HepG2 (cell line): ENCODE data around the gene TRIM27. TPM values are rescaled to one million over a fixed set of nuclear protein-coding genes. Genes with fewer than 3 reads are reported as not detected.

ENCODE experiments used
- ARNT ChIP-seq: fragments of 450-650 bp; IDR thresholded peaks from 2 replicates; pipeline ENCODE4 v1.6.1; 2017
- DNMT3B ChIP-seq: conservative IDR thresholded peaks from 2 replicates; pipeline ENCODE4 v1.6.1; 2016; ENCODE audit warnings: missing biosample characterization, control low read depth
- HNF4G ChIP-seq, 2 experiments: sonication (generic) in 1 of 2; formaldehyde crosslinking in 1 of 2; IDR thresholded peaks; 2 replicates each; pipeline versions ENCODE4 v1.4.0 to v1.6.1; 2011 to 2020; ENCODE audit warnings: borderline replicate concordance in 2 of 2, low read depth in 2 of 2, mild to moderate bottlenecking in 2 of 2, low read length in 1 of 2, missing genetic modification reagents in 1 of 2, moderate library complexity in 1 of 2
- HOXA3 ChIP-seq: sonication (generic); formaldehyde crosslinking; IDR thresholded peaks from 2 replicates; pipeline ENCODE4 v1.5.0; 2020; ENCODE audit warnings: missing genetic modification reagents
- KDM1A ChIP-seq: IDR thresholded peaks from 2 replicates; pipeline ENCODE4 v1.6.1; 2016; ENCODE audit warnings: missing compliant biosample characterization
- MIER3 ChIP-seq: IDR thresholded peaks from 2 replicates; pipeline ENCODE4 v1.6.1; 2016; ENCODE audit warnings: missing compliant biosample characterization, borderline replicate concordance
- MIXL1 ChIP-seq: IDR thresholded peaks from 2 replicates; pipeline ENCODE4 v1.6.1; 2016
- MTA3 ChIP-seq: sonication (generic); formaldehyde crosslinking; IDR thresholded peaks from 2 replicates; pipeline ENCODE4 v1.4.0; 2020; ENCODE audit warnings: missing genetic modification reagents
- MZF1 ChIP-seq: sonication (generic); formaldehyde crosslinking; IDR thresholded peaks from 2 replicates; pipeline ENCODE4 v1.8.1; 2023; ENCODE audit warnings: mild to moderate bottlenecking, missing genetic modification reagents, borderline replicate concordance
- NFIC ChIP-seq: IDR thresholded peaks from 2 replicates; pipeline ENCODE4 v1.6.1; 2012; ENCODE audit warnings: mild to moderate bottlenecking, low read length, inconsistent platforms
- REL ChIP-seq: sonication (generic); formaldehyde crosslinking; conservative IDR thresholded peaks from 2 replicates; pipeline ENCODE4 v1.8.0; 2022; ENCODE audit warnings: mild to moderate bottlenecking, missing genetic modification reagents, moderate library complexity
- RXRB ChIP-seq: IDR thresholded peaks from 2 replicates; pipeline ENCODE4 v1.6.1; 2016; ENCODE audit warnings: borderline replicate concordance, missing genetic modification reagents, missing compliant biosample characterization
- SAP130 ChIP-seq: IDR thresholded peaks from 2 replicates; pipeline ENCODE4 v1.6.1; 2016; ENCODE audit warnings: low read depth
- SCMH1 ChIP-seq: sonication (generic); formaldehyde crosslinking; IDR thresholded peaks from 2 replicates; pipeline ENCODE4 v1.9.0; 2021; ENCODE audit warnings: missing genetic modification reagents, mild to moderate bottlenecking, borderline replicate concordance
- SP5 ChIP-seq: IDR thresholded peaks from 2 replicates; pipeline ENCODE4 v1.6.1; 2016; ENCODE audit warnings: low read depth, borderline replicate concordance
- SRF ChIP-seq: IDR thresholded peaks from 2 replicates; pipeline ENCODE4 v1.6.1; 2011; ENCODE audit warnings: mild to moderate bottlenecking, low read depth, low read length, moderate library complexity
- YEATS4 ChIP-seq: sonication (generic); formaldehyde crosslinking; IDR thresholded peaks from 2 replicates; pipeline ENCODE4 v1.4.0; 2020; ENCODE audit warnings: missing genetic modification reagents, borderline replicate concordance
- ZMYM2 ChIP-seq: sonication (generic); formaldehyde crosslinking; IDR thresholded peaks from 2 replicates; pipeline ENCODE4 v1.8.0; 2022; ENCODE audit warnings: mild to moderate bottlenecking, missing genetic modification reagents
- ZNF530 ChIP-seq: sonication (generic); formaldehyde crosslinking; IDR thresholded peaks from 2 replicates; pipeline ENCODE4 v1.5.0; 2020; ENCODE audit warnings: low read depth, mild to moderate bottlenecking, missing genetic modification reagents
- ZNF558 ChIP-seq: sonication (generic); formaldehyde crosslinking; IDR thresholded peaks from 2 replicates; pipeline ENCODE4 v1.9.0; 2022; ENCODE audit warnings: mild to moderate bottlenecking, missing genetic modification reagents, borderline replicate concordance
- ZNF879 ChIP-seq: sonication (generic); formaldehyde crosslinking; IDR thresholded peaks from 2 replicates; pipeline ENCODE4 v1.8.1; 2023; ENCODE audit warnings: missing genetic modification reagents
- polyA plus RNA-seq, 8 experiments: library from polyadenylated mRNA; depleted of rRNA in 3 of 8; stranded (reverse) in 7 of 8; unstranded in 1 of 8; fragments of >200 nt; fragmentation: Illumina TruSeq in 4 of 8; extraction: Trizol in 4 of 8; gene quantifications; 2 replicates each; pipeline versions ENCODE4 v1.2.1 to v1.2.3, GENCODE V29; 2011 to 2016; ENCODE audit warnings: low read depth in 4 of 8, missing spikeins in 1 of 8, mixed read lengths in 1 of 8; ENCODE audit not compliant: insufficient read depth in 1 of 8
- total RNA-seq, 5 experiments: library from RNA; depleted of rRNA; stranded (reverse); fragments of >200 nt; fragmentation: Illumina TruSeq; extraction: Trizol; gene quantifications; 2 replicates each; pipeline ENCODE4 v1.2.3, GENCODE V29; 2016; ENCODE audit warnings: low read depth in 1 of 5
- TF ChIP-seq, protein P1 (sequence below): sonication (generic); formaldehyde crosslinking; IDR thresholded peaks from 2 replicates; pipeline ENCODE4 v1.4.0; 2020; ENCODE audit warnings: missing genetic modification reagents
- TF ChIP-seq, protein P2 (sequence below): sonication (generic); formaldehyde crosslinking; IDR thresholded peaks from 2 replicates; pipeline ENCODE4 v1.4.0; 2020; ENCODE audit warnings: missing genetic modification reagents, borderline replicate concordance
- TF ChIP-seq, protein P3 (sequence below): sonication (generic); formaldehyde crosslinking; conservative IDR thresholded peaks from 2 replicates; pipeline ENCODE4 v1.5.0; 2020; ENCODE audit warnings: missing genetic modification reagents
- TF ChIP-seq, protein P4 (sequence below): IDR thresholded peaks from 2 replicates; pipeline ENCODE4 v1.6.1; 2018; ENCODE audit warnings: missing genetic modification reagents, mild to moderate bottlenecking, missing compliant biosample characterization

The TRIM27 gene
- total and polyA plus RNA-seq, 2 of the 13 experiments (the other 11 are each of a cell fraction or from before 2014, with no cell fraction given): 88.6 to 112 TPM

DNA sequence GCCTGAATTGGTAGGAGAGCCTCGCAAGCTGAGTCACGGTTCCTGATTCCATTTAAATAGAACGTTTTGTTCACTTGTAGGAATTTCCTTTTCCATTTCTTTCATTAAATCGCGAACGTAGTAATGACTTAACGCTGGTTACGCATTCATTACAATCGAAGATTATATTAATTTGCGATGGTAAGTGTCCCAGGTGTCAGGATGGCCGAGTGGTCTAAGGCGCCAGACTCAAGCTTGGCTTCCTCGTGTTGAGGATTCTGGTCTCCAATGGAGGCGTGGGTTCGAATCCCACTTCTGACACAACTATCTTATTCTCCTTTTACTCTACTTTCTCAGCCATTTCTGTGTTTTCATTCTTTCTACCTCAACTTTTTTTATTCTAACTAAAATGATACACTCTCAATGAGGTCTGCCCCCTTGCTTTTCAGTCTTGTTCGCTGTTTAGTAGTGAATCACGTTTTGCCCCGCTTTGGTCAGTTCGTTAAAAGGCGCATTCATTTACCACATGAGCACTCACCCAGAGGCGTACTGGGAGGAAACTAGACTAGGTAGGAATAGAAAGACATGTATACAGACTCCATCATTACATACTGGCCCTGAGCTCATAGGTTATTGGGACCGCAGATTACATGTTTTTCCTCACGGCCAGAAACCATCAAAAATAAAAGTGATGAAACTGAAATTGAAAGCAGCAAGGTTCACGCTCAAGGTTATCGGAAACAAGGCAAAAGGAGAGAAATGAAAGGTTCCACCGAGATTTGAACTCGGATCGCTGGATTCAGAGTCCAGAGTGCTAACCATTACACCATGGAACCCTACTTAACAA, 17.3 kb upstream of the TRIM27 start (continued):
- TF ChIP-seq ZNF879: no peak
- TF ChIP-seq ZNF558 (CRISPR knock-in tag): 0 out of 2 replicates have a peak, but pooled peaks have one; percentile 79
- no peak for TF ChIP-seq MTA3 (CRISPR knock-in tag)
- TF ChIP-seq, protein P1, sequence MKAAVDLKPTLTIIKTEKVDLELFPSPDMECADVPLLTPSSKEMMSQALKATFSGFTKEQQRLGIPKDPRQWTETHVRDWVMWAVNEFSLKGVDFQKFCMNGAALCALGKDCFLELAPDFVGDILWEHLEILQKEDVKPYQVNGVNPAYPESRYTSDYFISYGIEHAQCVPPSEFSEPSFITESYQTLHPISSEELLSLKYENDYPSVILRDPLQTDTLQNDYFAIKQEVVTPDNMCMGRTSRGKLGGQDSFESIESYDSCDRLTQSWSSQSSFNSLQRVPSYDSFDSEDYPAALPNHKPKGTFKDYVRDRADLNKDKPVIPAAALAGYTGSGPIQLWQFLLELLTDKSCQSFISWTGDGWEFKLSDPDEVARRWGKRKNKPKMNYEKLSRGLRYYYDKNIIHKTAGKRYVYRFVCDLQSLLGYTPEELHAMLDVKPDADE (CRISPR knock-in tag): no peak
- TF ChIP-seq ARNT: no peak
- no peak for TF ChIP-seq MZF1
- peak; percentile 97 for TF ChIP-seq MIXL1
- TF ChIP-seq HOXA3 (CRISPR knock-in tag): peak; percentile 55; the same call in 1 of the 2 replicates
- TF ChIP-seq, protein P2, sequence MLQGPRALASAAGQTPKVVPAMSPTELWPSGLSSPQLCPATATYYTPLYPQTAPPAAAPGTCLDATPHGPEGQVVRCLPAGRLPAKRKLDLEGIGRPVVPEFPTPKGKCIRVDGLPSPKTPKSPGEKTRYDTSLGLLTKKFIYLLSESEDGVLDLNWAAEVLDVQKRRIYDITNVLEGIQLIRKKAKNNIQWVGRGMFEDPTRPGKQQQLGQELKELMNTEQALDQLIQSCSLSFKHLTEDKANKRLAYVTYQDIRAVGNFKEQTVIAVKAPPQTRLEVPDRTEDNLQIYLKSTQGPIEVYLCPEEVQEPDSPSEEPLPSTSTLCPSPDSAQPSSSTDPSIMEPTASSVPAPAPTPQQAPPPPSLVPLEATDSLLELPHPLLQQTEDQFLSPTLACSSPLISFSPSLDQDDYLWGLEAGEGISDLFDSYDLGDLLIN: 0 out of 2 replicates have a peak, but pooled peaks have one; percentile 40
- TF ChIP-seq SAP130 (CRISPR knock-in tag): peak; percentile 50
- no peak for TF ChIP-seq ZNF530 (CRISPR knock-in tag)
- 0 out of 2 replicates have a peak, but pooled peaks have one; percentile 15 for TF ChIP-seq SRF
- TF ChIP-seq YEATS4 (CRISPR knock-in tag): no peak
- peak; percentile 76; the same call in 1 of the 2 replicates for TF ChIP-seq REL (CRISPR knock-in tag)
- peak; percentile 61; the same call in 1 of the 2 replicates for TF ChIP-seq NFIC
- TF ChIP-seq KDM1A: 0 out of 2 replicates have a peak, but pooled peaks have one; percentile 14
- TF ChIP-seq DNMT3B: peak; percentile 89; the same call in 1 of the 2 replicates
- no peak; the same call in 1 of the 2 replicates for TF ChIP-seq SP5 (CRISPR knock-in tag)
- TF ChIP-seq, protein P3, sequence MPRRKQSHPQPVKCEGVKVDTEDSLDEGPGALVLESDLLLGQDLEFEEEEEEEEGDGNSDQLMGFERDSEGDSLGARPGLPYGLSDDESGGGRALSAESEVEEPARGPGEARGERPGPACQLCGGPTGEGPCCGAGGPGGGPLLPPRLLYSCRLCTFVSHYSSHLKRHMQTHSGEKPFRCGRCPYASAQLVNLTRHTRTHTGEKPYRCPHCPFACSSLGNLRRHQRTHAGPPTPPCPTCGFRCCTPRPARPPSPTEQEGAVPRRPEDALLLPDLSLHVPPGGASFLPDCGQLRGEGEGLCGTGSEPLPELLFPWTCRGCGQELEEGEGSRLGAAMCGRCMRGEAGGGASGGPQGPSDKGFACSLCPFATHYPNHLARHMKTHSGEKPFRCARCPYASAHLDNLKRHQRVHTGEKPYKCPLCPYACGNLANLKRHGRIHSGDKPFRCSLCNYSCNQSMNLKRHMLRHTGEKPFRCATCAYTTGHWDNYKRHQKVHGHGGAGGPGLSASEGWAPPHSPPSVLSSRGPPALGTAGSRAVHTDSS: 0 out of 2 replicates have a peak, but pooled peaks have one; percentile 65
- peak; percentile 84; the same call in 1 of the 2 replicates for TF ChIP-seq MIER3 (CRISPR knock-in tag)
- TF ChIP-seq ZMYM2 (CRISPR knock-in tag): peak; percentile 84
- peak; percentile 59 for TF ChIP-seq HNF4G (IDR thresholded peaks at IDR 0.05; ENCODE audit: borderline replicate concordance, low read depth, low read length)
- TF ChIP-seq HNF4G (CRISPR knock-in tag; IDR thresholded peaks at IDR 0.05; ENCODE audit: borderline replicate concordance, low read depth): no peak
- peak; percentile 55 for TF ChIP-seq RXRB (CRISPR knock-in tag)
- TF ChIP-seq, protein P4, sequence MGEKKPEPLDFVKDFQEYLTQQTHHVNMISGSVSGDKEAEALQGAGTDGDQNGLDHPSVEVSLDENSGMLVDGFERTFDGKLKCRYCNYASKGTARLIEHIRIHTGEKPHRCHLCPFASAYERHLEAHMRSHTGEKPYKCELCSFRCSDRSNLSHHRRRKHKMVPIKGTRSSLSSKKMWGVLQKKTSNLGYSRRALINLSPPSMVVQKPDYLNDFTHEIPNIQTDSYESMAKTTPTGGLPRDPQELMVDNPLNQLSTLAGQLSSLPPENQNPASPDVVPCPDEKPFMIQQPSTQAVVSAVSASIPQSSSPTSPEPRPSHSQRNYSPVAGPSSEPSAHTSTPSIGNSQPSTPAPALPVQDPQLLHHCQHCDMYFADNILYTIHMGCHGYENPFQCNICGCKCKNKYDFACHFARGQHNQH (CRISPR knock-in tag): peak; percentile 72
- no peak for TF ChIP-seq SCMH1 (CRISPR knock-in tag)
